Right ventricle myocardium inferior (tissue), 1 donor: ENCODE measurements around the gene SMPD3. TPM values are rescaled to one million over a fixed set of nuclear protein-coding genes. Genes with fewer than 3 reads are reported as not detected.

ENCODE experiments used
- ATAC-seq: fragments of 200-7000 bp; cut with Tn5 transposase; one replicate; pipeline ENCODE4 v1.9.1; 2020; ENCODE audit warnings: mild to moderate bottlenecking, moderate library complexity
- DNase-seq: peaks from one replicate; pipeline ENCODE4 v3.0.0; 2021; ENCODE audit errors: missing footprints
- intact Hi-C: fragments of 100-400 bp; cut with DNase I; formaldehyde crosslinking; loops from one replicate; pipeline ENCODE4 v1.11.0; 2022
- total RNA-seq: library from RNA; stranded (reverse); fragmentation: NEBNext Ultra II Directional; extraction: Animal tissue kit (Norgen Biotek cat#: 25700); gene quantifications from one replicate; pipeline ENCODE4 v1.2.1, GENCODE V29; 2021
- donor health status: DM: no; HTN: yes; CAD: no; lungs with severe emphysema.

Gene SMPD3
- total RNA-seq, 1 donor from 2014 or later: 0.38 TPM

GRCh38 chr16:68367440-68367839 lies 80.9 kb downstream of the SMPD3 start:
- intact Hi-C loops: no loop called here
- no peak for ATAC-seq
- DNase-seq: peak; percentile 64

GRCh38 chr16:68367030-68367429 lies 81.3 kb downstream of the SMPD3 start:
- intact Hi-C loops: no loop called here
- peak; percentile 44 for DNase-seq

GRCh38 chr16:68366062-68366461 lies 82.2 kb downstream of the SMPD3 start:
- DNase-seq (peak; percentile 60), ATAC-seq (no peak)
- intact Hi-C loops: no loop called here

More at GRCh38 chr16:68367030-68367429, 81.3 kb downstream of the SMPD3 start:
- no peak for ATAC-seq

GRCh38 chr16:68365167-68365817 lies 83.0 kb downstream of the SMPD3 start:
- ATAC-seq: peak; percentile 20
- intact Hi-C loops: no loop called here
- DNase-seq: peak; percentile 64

GRCh38 chr16:68364561-68364998 lies 83.7 kb downstream of the SMPD3 start:
- DNase-seq (peak; percentile 57), ATAC-seq (no peak)
- intact Hi-C loops: no loop called here

GRCh38 chr16:68363658-68364521 lies 84.4 kb downstream of the SMPD3 start:
- intact Hi-C loops: no loop called here
- DNase-seq (peak; percentile 68), ATAC-seq (no peak)

GRCh38 chr16:68362947-68363657 lies 85.2 kb downstream of the SMPD3 start:
- DNase-seq: peak; percentile 60
- no peak for ATAC-seq
- intact Hi-C loops: no loop called here

- DNase-seq (peak; percentile 30), ATAC-seq (no peak)
- intact Hi-C loops: no loop called here
Measured at GRCh38 chr16:68362262-68362913, 85.9 kb downstream of the SMPD3 start.

- ATAC-seq (no peak), DNase-seq (peak; percentile 49)
- intact Hi-C loops: no loop called here
Measured at GRCh38 chr16:68361485-68361884, 86.8 kb downstream of the SMPD3 start.

- ATAC-seq (no peak), DNase-seq (no peak)
- intact Hi-C loops: no loop called here
Measured at GRCh38 chr16:68360956-68361355, 87.4 kb downstream of the SMPD3 start.

- intact Hi-C loops: no loop called here
- no peak for ATAC-seq
- peak; percentile 57 for DNase-seq
Measured at GRCh38 chr16:68360547-68360946, 87.8 kb downstream of the SMPD3 start.

GRCh38 chr16:68359398-68360191 lies 88.7 kb downstream of the SMPD3 start:
- DNase-seq (peak; percentile 57), ATAC-seq (no peak)
- intact Hi-C loops: no loop called here

- intact Hi-C loops: no loop called here
- ATAC-seq (no peak), DNase-seq (peak; percentile 62)
Measured at GRCh38 chr16:68358951-68359350, 89.4 kb downstream of the SMPD3 start.

GRCh38 chr16:68357923-68358322 lies 90.4 kb downstream of the SMPD3 start:
- DNase-seq: peak; percentile 13
- intact Hi-C loops: no loop called here
- ATAC-seq: no peak

- ATAC-seq (no peak), DNase-seq (peak; percentile 4)
- intact Hi-C loops: no loop called here
Measured at GRCh38 chr16:68357521-68357922, 90.8 kb downstream of the SMPD3 start.

- DNase-seq (peak; percentile 18), ATAC-seq (no peak)
- intact Hi-C loops: no loop called here
Measured at GRCh38 chr16:68356919-68357286, 91.4 kb downstream of the SMPD3 start.

- ATAC-seq (peak; percentile 16), DNase-seq (peak; percentile 59)
- intact Hi-C loops: no loop called here
Measured at GRCh38 chr16:68356249-68356918, 91.9 kb downstream of the SMPD3 start.
